HG03103 (cell line): ENCODE data around the gene UXT.
A peak's percentile ranks its signal among the peaks of the same experiment; 100 is the strongest.
"Not testable (repeated sequence)": the region's sequence is repeated elsewhere in the genome, so short reads cannot be mapped to it uniquely, and the experiment has no call there.

Experiments used
- ATAC-seq: cut with Tn5 transposase; IDR thresholded peaks from one replicate; pipeline ENCODE4 v1.9.1; 2021; ENCODE audit warnings: low read depth; ENCODE audit not compliant: unreplicated experiment

Gene UXT, protein sequence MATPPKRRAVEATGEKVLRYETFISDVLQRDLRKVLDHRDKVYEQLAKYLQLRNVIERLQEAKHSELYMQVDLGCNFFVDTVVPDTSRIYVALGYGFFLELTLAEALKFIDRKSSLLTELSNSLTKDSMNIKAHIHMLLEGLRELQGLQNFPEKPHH

GRCh38 chrX:47658684-47659420 is at the start of gene UXT:
Gene UXT (minus strand): TSS chrX:47659180. CDS start chrX:47658927, 253 bp downstream.
- ATAC-seq = peak; percentile 73

- no peak for ATAC-seq
These were observed 48.2 kb upstream of the UXT start for GRCh38 chrX:47707031-47707780.

DNA sequence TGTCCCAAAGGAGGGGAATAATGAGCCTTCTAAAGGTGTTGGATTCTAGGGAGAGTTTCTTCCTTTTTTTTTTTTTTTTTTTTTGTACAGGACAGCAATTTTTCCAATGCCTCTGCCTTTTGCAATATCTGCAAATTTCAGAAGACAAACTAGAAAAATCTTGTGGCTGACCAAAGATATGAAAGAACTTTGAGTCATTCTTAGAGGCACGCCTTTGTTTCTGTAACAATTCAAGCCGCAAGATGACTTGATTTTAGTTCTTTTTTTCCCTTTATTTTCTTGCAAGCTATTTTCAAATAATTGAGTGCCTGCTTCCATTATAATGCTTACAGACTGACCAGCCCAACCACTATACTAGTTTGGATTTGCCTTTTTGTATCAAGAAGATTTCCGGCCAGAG is 47.6 kb upstream of the UXT start:
- ATAC-seq = no peak

DNA sequence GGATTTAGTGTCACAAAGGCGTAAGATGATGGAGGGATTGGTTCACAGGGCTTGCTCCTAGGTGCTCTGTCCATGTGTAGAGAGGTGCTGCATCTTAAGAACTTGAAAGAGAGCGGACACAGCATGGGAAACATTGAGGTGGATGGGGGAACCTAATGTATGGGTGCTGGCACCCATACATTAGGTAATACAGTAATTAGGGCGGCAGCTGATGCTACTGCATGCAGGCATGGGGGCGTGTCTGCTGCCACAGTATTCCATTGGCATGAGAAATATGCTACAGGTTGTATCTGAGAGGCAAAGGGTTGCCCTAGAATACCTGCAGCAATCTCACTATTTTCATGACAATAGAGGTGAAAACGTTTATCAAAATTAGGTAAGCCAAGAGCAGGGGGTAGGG is 45.8 kb upstream of the UXT start:
- ATAC-seq = no peak

GRCh38 chrX:47697181-47697580 is 38.2 kb upstream of the UXT start:
- ATAC-seq = no peak

- no peak for ATAC-seq
These were observed 31.2 kb upstream of the UXT start for GRCh38 chrX:47690175-47690574.

GRCh38 chrX:47687263-47687662 is 28.3 kb upstream of the UXT start:
- ATAC-seq = no peak

GRCh38 chrX:47683829-47684205 is 24.8 kb upstream of the UXT start:
- ATAC-seq = no peak

GRCh38 chrX:47683184-47683828 is 24.3 kb upstream of the UXT start:
- no peak for ATAC-seq

- not testable (repeated sequence) for ATAC-seq
These were observed 17.2 kb upstream of the UXT start for GRCh38 chrX:47675959-47676859.

GRCh38 chrX:47674776-47675175 is 15.8 kb upstream of the UXT start:
- ATAC-seq = no peak

DNA sequence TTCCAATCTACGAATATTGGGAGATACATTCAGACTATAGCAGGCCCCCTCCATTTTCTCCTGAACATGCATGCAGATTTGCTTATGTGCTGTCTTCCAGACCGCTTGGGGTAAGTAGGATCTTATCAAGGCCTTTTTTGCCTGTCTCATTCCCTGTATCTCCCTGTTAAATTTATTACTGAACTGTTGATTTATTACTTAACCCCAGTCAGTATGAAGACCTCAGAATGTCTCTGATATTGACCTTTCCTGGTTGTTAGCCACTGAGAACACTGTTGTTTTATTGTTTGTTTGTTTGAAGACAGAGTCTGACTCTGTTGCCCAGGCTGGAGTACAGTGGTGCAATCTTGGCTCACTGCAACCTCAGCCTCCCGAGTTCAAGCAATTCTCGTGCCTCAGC is 6.8 kb upstream of the UXT start:
- ATAC-seq = not testable (repeated sequence)

DNA sequence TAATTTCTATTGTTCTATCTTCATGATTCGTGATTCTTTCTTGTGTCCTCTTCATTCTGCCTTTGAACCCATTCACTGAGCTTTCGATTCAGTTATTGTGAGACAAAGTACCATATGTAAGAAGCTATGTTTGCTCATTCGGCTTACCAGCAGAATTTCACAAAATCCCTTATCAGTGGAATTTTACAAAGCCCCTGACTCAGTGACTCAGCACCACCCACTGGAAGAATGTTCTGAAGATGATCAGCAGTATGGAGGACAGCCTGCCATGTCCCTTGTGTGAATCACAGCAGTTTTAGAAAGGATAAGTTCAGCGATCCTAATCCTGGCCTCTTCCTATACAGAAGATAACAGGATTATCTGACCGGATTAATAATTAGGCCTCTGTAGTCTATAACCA is 5.8 kb upstream of the UXT start:
- no peak for ATAC-seq

DNA sequence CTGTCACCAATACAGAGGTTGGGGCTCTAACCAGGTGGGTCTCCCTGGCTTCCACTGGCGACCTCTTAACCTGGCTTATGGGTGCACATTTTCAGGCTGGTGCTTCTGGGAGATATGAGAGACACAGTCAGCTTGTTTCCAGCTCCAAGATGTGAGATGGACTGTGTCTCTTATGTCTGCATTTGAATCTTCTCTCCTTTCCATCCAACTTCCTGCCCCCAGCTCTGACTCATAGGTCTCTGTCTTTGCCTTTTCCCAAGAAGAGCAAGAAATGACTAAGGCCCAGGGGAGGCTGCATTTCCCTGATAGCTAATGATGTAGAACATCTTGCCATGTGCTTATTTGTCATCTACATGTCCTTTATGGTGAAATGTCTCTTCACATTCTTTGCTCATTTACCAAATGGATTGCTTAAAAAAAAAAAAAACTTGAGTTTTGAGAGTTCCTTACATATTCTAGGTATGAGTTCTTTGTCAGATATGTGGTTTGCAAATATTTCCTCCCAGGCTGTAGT is 3.2 kb upstream of the UXT start:
- ATAC-seq = no peak

GRCh38 chrX:47661539-47661938 is 2.6 kb upstream of the UXT start:
- ATAC-seq = no peak

DNA sequence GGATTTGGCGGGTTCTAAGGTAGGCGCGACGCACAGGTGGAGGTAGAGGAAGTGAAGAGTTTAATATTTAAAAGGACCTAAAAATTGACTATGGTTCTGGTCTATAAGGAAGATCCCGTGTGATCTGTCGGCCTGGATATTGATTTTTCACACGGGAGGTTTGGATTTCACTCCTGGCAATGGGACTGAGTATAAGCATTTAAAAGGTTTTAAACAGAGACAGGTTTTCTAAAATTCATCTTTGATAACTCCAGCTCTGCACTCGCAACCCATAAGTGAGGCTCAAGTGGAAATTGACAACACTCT is 394 bp upstream of the UXT start:
- no peak for ATAC-seq

- ATAC-seq = no peak
These were observed 688 bp downstream of the UXT start for GRCh38 chrX:47658301-47658683.

DNA sequence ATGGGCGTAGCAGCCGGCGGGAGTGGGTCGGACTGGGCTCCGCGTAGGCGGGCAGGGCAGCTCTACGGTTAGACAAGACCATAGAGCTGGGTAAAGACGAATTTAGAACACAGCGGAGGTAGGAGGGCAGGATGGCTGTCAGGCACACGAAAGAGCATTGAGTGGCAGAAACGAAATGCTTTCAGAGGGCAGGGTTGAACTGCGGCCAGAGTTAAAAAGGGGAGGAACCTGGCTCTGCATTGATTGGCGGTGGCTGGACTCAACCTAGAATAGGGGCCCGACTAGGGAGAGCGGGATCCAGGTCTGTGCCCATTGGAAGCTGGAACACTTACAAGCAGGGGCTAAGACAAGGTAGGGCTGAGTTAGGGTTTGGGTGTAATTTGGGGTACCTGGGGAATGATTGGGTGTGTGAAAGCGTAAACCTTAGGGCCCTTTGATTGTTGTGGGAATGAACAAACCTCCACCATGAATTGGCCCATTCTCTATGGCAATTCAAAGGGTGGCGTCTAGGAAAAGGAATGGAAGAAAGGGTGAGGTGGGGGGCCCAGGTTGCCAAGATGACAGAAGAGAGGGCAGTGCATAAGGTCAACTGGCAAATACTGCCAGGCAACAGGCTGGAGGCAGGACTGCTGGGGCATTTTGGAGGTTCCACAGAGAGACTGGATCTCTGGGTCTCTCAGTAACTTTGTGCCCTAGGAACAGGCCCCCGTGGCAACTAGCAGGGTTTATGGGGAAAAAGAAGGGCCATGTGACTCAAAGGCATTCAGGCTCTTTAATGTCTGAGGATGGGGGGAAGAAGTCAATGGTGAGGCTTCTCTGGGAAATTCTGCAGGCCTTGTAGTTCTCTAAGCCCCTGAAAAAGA is 7.7 kb downstream of the UXT start:
- no peak for ATAC-seq
